ENCODE measurements around the gene TOX2.

GRCh38 chr20:44110816-44111568 lies 196.3 kb downstream of the TOX2 start:
- TF ChIP-seq CTCF (tag by site-specific recombination; IDR thresholded peaks at IDR 0.05) (no peak), SETDB1 (IDR thresholded peaks at IDR 0.05; ENCODE audit: insufficient read length, low read length) (no peak), ZNF645 (tag by site-specific recombination; IDR thresholded peaks at IDR 0.05) (no peak), REST (tag by site-specific recombination; IDR thresholded peaks at IDR 0.05) (no peak), ZSCAN30 (tag by site-specific recombination; IDR thresholded peaks at IDR 0.05) (no peak), ZNF184 (tag by site-specific recombination; IDR thresholded peaks at IDR 0.05) (no peak), ZNF157 (tag by site-specific recombination; IDR thresholded peaks at IDR 0.05) (no peak), ZNF112 (tag by site-specific recombination; IDR thresholded peaks at IDR 0.05) (no peak)

All from HEK293 (cell line).